SU-DHL-6 (cell line): ENCODE results near the gene ARL8A.

Experiments used
- H2AFZ ChIP-seq: fragments of 200-600 bp; sonication (generic); 2 replicates; pipeline ENCODE4 v1.6.1; 2014; ENCODE audit warnings: low read depth, mild to moderate bottlenecking, moderate library complexity, mixed read lengths, antibody characterized with exemption, low read length; ENCODE audit not compliant: severe bottlenecking
- H3F3A ChIP-seq: fragments of 200-600 bp; shearing (Covaris generic); 2 replicates; pipeline ENCODE4 v1.6.0; 2016; ENCODE audit warnings: antibody characterized with exemption, mild to moderate bottlenecking; ENCODE audit not compliant: insufficient read depth
- H3K27ac ChIP-seq: fragments of 200-600 bp; sonication (generic); 2 replicates; pipeline ENCODE4 v1.5.1; 2016; ENCODE audit warnings: low read depth, mild to moderate bottlenecking, low read length, moderate library complexity, mixed read lengths
- H3K27me3 ChIP-seq: fragments of 200-600 bp; sonication (generic), shearing (Covaris generic); 2 replicates; pipeline ENCODE4 v1.6.0; 2014; ENCODE audit warnings: mild to moderate bottlenecking, low read length
- H3K36me3 ChIP-seq: fragments of 200-600 bp; sonication (generic); 2 replicates; pipeline ENCODE4 v1.6.1; 2014; ENCODE audit warnings: mild to moderate bottlenecking, low read length, mixed read lengths
- H3K4me2 ChIP-seq: fragments of 300-600, 200-600 bp; shearing (Covaris generic), sonication (generic); 2 replicates; pipeline ENCODE4 v1.6.0; 2014; ENCODE audit warnings: low read length, low read depth, mild to moderate bottlenecking; ENCODE audit not compliant: poor library complexity, severe bottlenecking
- H3K4me3 ChIP-seq: fragments of 200-600 bp; sonication (generic); 2 replicates; pipeline ENCODE4 v1.5.1; 2014; ENCODE audit warnings: antibody characterized with exemption, low read length, mild to moderate bottlenecking, mixed read lengths; ENCODE audit not compliant: insufficient read depth, poor library complexity, severe bottlenecking
- H3K79me2 ChIP-seq: fragments of 200-600 bp; sonication (generic); 2 replicates; pipeline ENCODE4 v1.6.1; 2014; ENCODE audit warnings: mild to moderate bottlenecking, low read length, moderate library complexity; ENCODE audit not compliant: insufficient read depth
- H3K9ac ChIP-seq: fragments of 200-600 bp; sonication (generic); 2 replicates; pipeline ENCODE4 v1.7.0; 2014; ENCODE audit warnings: mild to moderate bottlenecking, low read length
- H3K9me2 ChIP-seq: fragments of 200-600 bp; sonication (generic); replicated peaks from 2 replicates; pipeline ENCODE4 v1.6.1; 2014; ENCODE audit warnings: low read length; ENCODE audit not compliant: insufficient read depth
- H3K9me3 ChIP-seq: fragments of 200-600 bp; sonication (generic); 2 replicates; pipeline ENCODE4 v1.6.1; 2014; ENCODE audit warnings: low read length, mixed read lengths; ENCODE audit not compliant: insufficient read depth
- H4K20me1 ChIP-seq: fragments of 200-600 bp; sonication (generic); 2 replicates; pipeline ENCODE4 v1.6.1; 2014; ENCODE audit warnings: low read depth, mild to moderate bottlenecking, antibody characterized with exemption, low read length, moderate library complexity, mixed read lengths
- EZH2phosphoT487 ChIP-seq: fragments of 200-600 bp; sonication (generic), shearing (Covaris generic); conservative IDR thresholded peaks from 2 replicates; pipeline ENCODE4 v1.6.1; 2018; ENCODE audit warnings: mild to moderate bottlenecking, antibody characterized with exemption, low read length, moderate library complexity, mixed read lengths
- TF ChIP-seq, protein P1 (sequence below): fragments of 200-600 bp; sonication (generic); IDR thresholded peaks from one replicate; pipeline ENCODE4 v1.5.1; 2017; ENCODE audit warnings: antibody characterized with exemption, mild to moderate bottlenecking, low read length, moderate library complexity; ENCODE audit not compliant: insufficient read depth, poor library complexity, severe bottlenecking

ARL8A gene

DNA sequence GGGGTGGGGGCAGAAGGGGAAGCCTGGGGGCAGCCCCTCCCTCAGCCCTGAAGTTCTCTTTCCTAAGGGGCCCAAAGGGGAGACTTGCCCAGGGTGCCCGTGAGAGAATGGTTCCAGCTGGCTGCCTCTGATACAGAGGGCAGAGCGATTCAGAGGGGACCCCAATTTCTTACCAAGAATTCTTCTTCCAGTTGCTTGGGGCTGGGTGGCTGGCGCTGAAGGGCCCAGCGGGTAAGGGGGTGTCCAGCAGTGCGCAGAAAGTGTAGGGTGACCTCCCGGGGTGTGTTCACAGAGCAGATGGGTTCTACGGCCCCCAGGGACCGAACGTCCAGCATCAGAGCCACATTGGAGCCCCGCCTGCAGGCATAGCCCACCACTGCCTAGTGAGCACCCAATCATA is 13.4 kb upstream of the ARL8A start:
- H3K27ac ChIP-seq: 0 out of 2 replicates have a peak overlapping the region, but pooled peaks have one; percentile 87
- no peaks in the 10 kb centered on the region for H3K27me3 ChIP-seq
- H3K36me3 ChIP-seq: no peaks in the 10 kb centered on the region
- H3K79me2 ChIP-seq: peaks cover 10% of the 10 kb centered on the region; the same call in 1 of the 2 replicates
- H3K9me3 ChIP-seq: no peaks in the 10 kb centered on the region
- H3K4me3 ChIP-seq: no peak overlapping the region
- no peaks in the 10 kb centered on the region; the same call in 1 of the 2 replicates for H3F3A ChIP-seq
- H2AFZ ChIP-seq: no peak overlapping the region
- H3K4me2 ChIP-seq: no peak overlapping the region
- no peak for TF ChIP-seq EZH2phosphoT487
- no peaks in the 10 kb centered on the region for H3K9me2 ChIP-seq
- no peaks in the 10 kb centered on the region for H4K20me1 ChIP-seq
- no peak overlapping the region for H3K9ac ChIP-seq

DNA sequence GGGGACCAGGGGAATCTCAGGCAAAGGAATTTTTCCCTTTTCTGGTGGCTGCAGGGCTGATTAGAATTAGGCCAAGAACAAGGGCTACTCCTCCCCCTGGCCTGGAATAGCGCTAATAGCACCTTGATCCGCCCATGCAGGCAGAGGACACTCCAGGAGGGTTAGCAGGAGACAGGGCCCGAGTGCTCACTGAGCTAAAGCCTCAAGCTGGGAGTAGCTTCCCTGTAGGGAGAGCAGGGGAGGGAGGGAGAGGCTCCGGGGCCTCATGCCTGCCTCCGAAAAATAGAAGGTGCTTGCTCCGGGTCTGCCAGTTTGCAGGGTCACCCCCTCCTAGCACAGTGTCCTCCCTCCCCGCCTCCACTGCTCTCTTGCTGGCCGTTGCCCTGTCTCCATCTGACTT is 12.1 kb upstream of the ARL8A start:
- H3K27ac ChIP-seq: no peak overlapping the region

DNA sequence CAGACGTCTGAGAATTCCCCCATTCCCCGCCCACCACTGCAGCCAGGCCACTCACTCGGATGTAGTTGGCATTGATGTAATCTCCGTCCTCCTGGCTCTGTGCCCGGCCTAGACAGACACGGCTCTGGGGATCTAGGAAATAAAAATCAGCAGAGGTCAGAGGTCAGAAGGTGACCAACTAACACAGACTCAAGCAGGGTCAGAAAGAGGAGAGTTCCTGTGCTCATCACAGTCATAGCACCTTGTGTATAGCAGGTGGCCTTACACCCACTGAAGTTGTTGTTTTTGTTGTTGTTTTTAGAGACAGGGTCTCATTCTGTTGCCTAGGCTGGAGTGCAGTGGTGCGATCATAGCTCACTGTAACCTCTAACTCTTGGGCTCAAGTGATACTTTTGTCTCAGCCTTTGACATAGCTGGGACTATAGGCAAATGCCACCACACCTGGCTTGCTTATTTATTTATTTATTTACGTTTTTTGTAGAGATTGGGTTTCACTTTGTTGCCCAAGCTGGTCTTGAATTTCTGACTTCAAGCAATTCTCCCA is 11.0 kb upstream of the ARL8A start:
- no peak overlapping the region for H3K4me2 ChIP-seq
- no peaks in the 10 kb centered on the region for H3K36me3 ChIP-seq
- H2AFZ ChIP-seq: no peak overlapping the region
- no peak overlapping the region for H3K4me3 ChIP-seq
- H3K9me3 ChIP-seq: no peaks in the 10 kb centered on the region
- H3K9me2 ChIP-seq: no peaks in the 10 kb centered on the region
- H3K27me3 ChIP-seq: no peaks in the 10 kb centered on the region
- H4K20me1 ChIP-seq: no peaks in the 10 kb centered on the region
- H3K79me2 ChIP-seq: peaks cover 10% of the 10 kb centered on the region; the same call in 1 of the 2 replicates
- TF ChIP-seq, protein P1, sequence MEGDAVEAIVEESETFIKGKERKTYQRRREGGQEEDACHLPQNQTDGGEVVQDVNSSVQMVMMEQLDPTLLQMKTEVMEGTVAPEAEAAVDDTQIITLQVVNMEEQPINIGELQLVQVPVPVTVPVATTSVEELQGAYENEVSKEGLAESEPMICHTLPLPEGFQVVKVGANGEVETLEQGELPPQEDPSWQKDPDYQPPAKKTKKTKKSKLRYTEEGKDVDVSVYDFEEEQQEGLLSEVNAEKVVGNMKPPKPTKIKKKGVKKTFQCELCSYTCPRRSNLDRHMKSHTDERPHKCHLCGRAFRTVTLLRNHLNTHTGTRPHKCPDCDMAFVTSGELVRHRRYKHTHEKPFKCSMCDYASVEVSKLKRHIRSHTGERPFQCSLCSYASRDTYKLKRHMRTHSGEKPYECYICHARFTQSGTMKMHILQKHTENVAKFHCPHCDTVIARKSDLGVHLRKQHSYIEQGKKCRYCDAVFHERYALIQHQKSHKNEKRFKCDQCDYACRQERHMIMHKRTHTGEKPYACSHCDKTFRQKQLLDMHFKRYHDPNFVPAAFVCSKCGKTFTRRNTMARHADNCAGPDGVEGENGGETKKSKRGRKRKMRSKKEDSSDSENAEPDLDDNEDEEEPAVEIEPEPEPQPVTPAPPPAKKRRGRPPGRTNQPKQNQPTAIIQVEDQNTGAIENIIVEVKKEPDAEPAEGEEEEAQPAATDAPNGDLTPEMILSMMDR: no peak
- no peaks in the 10 kb centered on the region; the same call in 1 of the 2 replicates for H3F3A ChIP-seq
- no peak overlapping the region for H3K9ac ChIP-seq
- H3K27ac ChIP-seq: no peak overlapping the region

More for the DNA sequence above, 12.1 kb upstream of the ARL8A start:
- H3K9ac ChIP-seq: no peak overlapping the region
- H3K9me3 ChIP-seq: no peaks in the 10 kb centered on the region
- no peak overlapping the region for H2AFZ ChIP-seq
- no peaks in the 10 kb centered on the region; the same call in 1 of the 2 replicates for H3F3A ChIP-seq
- H3K36me3 ChIP-seq: no peaks in the 10 kb centered on the region
- TF ChIP-seq, protein P1: no peak
- TF ChIP-seq EZH2phosphoT487: no peak
- H3K9me2 ChIP-seq: no peaks in the 10 kb centered on the region
- peaks cover 10% of the 10 kb centered on the region; the same call in 1 of the 2 replicates for H3K79me2 ChIP-seq
- H3K4me2 ChIP-seq: no peak overlapping the region
- H3K4me3 ChIP-seq: no peak overlapping the region
- no peaks in the 10 kb centered on the region for H3K27me3 ChIP-seq
- no peaks in the 10 kb centered on the region for H4K20me1 ChIP-seq

DNA sequence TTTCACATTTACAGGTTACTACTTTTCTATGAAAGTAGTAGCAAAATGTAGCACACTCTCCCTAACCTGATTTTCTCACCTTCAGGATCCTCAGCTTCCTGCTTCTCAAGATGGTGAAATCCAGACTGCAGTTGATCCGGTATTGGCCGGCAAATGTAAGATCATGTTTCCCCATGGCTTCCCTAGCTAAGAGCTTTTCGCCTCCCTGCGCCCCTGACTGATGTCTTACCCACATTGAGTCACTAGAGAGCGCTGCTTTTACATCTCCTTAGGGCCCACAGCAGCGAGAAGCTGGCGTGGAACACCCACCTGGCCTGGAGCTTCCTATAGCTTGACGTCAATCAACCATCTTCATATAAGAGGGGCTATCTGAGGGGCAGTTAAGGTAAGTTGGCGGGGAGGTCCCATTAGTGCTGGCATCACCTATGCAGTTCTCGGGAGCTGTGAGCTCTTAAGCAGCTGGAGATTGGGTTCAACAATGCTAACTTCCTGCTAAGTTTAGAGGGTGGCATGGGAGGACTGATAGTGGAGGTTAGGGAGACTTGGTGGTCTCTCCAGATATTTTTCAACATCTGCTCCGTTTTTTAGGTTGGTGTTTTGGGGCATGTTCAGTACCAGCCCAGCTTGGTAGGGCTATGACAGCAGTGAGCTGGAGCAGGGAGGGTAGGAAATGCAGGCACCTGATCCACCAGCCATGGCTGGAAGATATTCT is 10.4 kb upstream of the ARL8A start:
- Histone ChIP-seq H3K27me3 (no peaks in the 10 kb centered on the region), H3K36me3 (no peaks in the 10 kb centered on the region), H3K9ac (no peak overlapping the region), H3K27ac (no peak overlapping the region), H4K20me1 (no peaks in the 10 kb centered on the region), H3K79me2 (peaks cover 10% of the 10 kb centered on the region; the same call in 1 of the 2 replicates), H2AFZ (no peak overlapping the region), H3F3A (no peaks in the 10 kb centered on the region; the same call in 1 of the 2 replicates), H3K9me3 (no peaks in the 10 kb centered on the region), H3K4me3 (no peak overlapping the region), H3K9me2 (no peaks in the 10 kb centered on the region), H3K4me2 (no peak overlapping the region)
- TF ChIP-seq EZH2phosphoT487: no peak
- TF ChIP-seq, protein P1: peak; percentile 69
